GM18508 (cell line): Measurements from ENCODE around the gene CCDC150.
A peak's percentile ranks its signal among the peaks of the same experiment; 100 is the strongest.
"Not testable (repeated sequence)": the region's sequence is repeated elsewhere in the genome, so short reads cannot be mapped to it uniquely, and the experiment has no call there.

Source experiments
- ATAC-seq: cut with Tn5 transposase; IDR thresholded peaks from one replicate; pipeline ENCODE4 v1.9.1; 2021; ENCODE audit warnings: moderate number of reproducible peaks; ENCODE audit not compliant: insufficient read depth, unreplicated experiment

CCDC150 gene

DNA sequence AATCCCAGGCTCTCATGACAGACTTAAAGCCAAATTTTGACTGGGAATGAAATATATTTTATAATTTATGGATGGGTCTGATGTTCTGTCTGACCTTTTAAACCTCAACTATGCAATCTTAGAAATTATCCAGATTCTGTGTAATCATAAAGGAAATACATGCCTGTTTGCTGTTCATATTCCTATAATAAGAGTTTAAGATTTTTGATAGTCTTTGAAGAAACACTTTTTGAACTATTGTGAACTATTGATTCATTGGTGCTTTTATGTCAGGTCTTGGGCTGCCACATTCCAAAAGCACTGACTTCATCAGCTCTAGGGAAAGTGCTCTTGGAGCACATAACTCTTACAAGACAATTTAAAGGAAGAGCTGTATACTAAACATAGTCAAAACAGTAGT, 64.2 kb downstream of the CCDC150 start:
- ATAC-seq, result no peak

DNA sequence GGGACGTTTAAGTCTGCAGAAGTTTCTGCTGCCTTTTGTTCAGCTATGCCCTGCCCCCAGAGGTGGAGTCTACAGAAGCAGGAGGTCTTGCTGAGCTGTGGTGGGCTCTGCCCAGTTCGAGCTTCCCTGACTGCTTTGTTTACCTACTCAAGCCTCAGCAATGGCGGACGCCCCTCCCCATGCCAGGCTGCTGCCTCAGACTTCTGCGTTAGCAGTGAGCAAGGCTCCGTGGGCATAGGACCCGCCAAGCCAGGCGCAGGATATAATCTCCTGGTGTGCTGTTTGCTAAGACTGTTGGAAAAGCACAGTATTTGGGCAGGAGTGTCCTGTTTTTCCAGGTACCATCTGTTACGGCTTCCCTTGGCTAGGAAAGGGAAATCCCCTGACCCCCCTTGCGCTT, 70.5 kb downstream of the CCDC150 start:
- ATAC-seq, result not testable (repeated sequence)

DNA sequence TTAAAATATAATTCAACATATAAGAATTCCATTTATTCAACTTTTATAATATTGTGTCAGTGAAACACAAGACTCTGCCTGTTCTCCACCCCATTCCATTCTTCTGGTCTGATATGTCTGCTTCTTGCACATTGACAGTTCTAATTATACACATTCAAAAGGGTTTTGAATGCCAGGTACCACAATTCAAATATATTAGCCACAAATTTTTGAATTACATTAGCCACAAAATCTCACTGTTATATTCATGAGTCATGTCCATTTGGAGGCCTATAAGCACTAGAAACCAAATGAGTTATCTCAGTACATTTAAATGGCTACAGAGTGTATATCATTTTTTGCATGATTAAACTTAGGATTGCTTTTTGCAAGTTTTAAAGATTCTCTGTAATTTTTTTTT, 72.1 kb downstream of the CCDC150 start:
- ATAC-seq, result no peak

DNA sequence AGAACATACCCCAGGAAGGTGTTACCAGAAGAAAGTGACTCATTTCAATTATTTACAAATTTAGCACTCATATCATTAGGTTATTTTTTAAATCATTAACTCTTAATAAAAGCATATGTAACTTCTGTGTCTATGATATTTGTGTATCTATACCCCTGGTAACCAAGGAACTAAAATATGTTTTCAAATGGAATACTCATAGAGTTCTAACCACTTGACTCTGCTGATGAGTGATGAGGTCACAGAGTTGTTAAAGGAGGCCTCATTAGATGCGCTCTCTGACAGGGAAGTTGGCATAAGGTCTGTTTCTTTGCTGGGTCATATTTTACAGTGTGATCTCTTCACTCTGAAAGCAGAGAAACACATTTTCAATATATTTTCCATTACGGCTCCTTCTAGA, 73.4 kb downstream of the CCDC150 start:
- ATAC-seq, result no peak

DNA sequence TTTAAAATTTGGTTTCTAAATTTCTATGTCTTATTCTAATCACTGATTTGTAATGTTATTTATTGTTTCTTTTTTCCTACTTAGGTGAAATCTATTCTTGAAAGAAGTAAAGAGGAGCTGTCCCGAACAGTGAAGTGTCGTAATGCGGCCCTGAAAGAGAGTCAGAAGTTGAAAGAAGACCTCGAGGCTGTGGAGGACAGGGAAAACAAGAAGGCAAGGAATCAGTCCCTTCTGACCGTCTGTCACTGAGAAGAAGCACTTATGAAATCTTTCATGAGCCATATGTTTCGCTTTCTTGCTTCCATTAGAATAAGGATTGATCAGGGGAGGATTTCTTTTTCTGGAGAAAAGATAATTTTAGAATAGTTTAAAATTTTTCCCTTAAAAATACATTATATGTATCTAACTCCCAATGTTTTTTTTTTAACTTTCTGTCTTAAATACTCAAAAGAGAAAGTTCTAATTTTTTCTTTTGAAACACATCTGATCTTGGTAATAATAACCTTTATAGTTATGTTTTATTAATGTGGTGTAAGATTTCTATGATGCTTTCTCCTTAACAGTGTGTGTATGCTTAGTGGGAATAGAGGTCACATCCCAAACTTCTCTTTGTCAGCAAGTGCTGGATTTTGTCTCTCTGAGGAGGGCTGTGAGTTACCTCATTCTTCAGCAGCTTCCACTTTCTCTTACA, 79.0 kb downstream of the CCDC150 start:
- ATAC-seq, result no peak

DNA sequence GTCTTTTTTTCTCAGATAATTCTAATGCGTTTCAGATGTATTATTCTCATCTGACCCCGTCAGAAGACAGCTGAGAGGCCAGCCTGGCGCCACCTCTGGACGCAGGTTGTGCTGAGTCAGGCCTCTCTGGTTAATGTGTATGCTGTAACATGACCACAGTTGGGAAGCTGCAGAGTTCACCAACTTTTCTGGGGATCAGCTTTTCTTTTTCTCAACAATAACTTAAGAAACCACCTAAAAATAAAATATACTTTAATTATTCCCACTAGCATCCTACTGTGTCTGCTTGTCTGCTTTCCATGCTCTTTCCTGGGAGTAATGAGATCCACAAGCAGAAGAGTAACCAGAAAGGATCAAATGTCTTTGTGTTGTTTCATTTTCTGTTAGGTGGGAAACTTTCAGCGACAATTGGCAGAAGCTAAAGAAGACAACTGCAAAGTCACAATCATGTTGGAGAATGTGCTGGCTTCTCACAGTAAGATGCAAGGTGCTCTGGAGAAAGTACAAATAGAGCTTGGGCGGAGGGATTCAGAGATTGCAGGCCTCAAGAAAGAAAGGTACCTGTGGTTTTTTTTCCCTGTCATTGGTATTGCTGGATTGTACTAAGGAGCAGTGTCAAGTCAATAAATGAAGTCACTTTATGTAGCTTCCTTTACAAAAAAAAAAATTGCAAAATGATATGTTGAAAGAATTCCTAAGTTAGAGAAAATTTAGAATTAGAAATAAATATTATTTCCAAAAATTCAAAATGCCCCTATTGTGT, 79.8 kb downstream of the CCDC150 start:
- peak; percentile 76 for ATAC-seq

DNA sequence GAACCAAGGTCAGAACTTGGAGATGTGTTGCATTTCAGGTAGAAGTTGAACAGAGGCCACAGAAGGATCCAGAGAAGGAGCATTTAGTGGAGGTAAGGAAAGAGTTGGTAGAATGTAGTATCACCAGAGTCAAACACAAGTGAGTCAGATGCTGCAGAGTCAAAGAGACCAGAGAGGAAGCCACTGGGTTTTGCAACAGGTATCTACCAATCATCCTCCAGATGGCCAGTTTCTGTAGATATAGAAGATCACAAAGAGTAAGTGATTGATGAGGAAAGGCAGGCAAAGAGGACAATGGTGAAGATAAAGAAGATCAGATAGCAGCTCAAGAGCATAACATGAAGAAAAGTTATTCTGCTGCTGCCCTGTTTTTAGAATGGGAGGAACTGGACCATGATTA, 84.1 kb downstream of the CCDC150 start:
- ATAC-seq, result no peak

DNA sequence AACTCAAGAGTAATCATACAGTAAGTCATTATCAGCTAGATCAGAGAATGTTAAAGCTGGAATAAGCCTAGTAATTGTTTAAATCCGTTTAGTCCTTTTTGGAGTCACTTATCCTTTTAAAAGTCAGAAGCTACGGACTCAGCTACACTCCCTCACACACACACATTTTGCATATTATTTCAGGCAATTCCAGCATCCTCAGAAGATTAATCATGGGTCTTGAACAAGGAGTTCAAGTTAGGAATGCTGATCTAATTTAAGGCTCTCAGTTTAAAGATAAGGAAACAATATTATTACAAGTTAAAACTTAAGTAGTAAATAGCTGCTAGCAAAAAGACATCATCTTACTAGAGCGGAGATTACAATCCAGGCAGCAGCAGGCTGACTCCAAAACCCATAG, 85.7 kb downstream of the CCDC150 start:
- no peak for ATAC-seq

DNA sequence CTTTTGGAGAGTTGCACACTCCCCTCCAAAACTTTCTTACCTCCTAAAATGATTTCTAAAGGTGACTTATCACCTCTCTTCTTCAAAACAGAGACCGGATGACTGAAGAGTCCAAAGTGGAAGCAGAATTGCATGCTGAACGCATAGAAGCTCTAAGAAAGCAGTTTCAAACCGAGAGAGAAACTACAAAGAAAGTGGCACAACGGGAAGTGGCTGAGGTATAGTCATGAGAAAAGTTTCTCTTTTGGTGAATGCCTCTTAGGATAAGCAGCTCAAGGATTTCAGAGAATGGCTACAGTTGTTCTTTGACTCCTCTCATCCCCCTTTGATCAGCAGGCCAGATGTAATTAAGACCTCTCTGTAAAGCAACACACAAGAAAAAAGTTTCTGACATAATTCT, 86.4 kb downstream of the CCDC150 start:
- ATAC-seq, result no peak

DNA sequence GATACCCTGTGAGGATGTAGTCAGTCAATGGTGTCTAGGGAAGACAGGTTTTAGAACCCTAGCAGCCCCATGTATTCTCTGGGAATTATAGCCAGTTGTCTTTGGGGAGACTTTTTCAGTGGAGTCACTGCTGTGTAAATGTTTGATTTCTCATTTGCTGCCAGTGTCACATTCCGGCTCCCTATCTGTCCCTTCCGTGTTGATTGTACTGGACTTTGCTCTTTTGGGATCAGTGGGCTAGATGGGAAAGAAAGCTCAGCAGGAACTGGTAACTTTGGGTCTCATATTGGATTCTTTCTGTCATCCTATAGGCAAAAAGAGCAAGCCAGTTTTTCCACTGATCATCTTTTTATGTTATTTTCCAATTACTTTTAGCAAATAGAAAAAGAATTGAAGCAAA, 89.9 kb downstream of the CCDC150 start:
- no peak for ATAC-seq

DNA sequence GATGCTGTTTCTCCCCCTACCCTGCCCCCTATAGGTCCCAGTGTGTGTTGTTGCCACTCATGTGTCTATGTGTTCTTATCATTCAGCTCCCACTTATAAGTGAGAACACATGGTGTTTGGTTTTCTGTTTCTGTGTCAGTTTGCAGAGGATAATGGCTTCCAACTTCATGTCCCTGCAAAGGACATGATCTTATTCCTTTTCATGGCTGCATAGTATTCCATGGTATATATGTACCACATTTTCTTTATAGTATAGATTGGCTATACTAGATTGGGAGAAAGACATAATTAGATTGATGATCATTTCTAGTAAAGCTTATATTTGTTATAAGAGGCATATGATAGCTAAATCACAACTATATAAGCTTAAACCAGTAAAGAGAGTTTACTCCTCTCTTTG, 97.1 kb downstream of the CCDC150 start:
- not testable (repeated sequence) for ATAC-seq

DNA sequence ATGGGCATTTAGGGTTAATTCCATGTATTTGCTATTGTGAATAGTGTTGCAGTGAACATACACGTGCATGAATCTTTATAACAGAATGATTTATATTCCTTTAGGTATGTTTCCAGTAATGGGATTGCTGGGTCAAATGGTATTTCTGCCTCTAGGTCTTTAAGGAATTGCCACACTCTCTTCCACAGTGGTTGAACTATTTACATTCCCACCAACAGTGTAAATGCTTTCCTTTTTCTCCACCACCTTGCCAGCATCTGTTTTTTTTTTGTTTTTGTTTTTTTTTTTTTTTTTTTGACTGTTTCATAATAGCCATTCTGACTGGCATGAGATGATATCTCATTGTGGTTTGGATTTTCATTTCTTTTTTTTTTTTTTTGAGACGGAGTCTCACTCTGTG, 97.5 kb downstream of the CCDC150 start:
- ATAC-seq, result no peak

DNA sequence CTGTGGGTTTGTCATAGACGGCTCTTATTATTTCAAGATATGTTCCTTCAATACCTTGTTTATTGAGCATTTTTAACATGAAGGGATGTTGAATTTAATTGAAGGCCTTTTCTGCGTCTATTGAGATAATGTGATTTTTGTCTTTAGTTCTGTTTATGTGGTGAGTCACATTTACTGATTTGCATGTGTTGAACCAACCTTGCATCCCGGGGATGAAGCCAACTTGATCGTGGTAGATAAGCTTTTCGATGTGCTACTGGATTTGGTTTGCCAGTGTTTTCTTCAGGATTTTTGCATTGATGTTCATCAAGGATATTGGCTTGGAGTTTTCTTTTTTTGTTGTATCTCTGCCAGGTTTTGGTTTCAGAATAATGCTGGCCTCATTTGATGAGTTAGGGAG, 99.5 kb downstream of the CCDC150 start:
- ATAC-seq, result no peak

DNA sequence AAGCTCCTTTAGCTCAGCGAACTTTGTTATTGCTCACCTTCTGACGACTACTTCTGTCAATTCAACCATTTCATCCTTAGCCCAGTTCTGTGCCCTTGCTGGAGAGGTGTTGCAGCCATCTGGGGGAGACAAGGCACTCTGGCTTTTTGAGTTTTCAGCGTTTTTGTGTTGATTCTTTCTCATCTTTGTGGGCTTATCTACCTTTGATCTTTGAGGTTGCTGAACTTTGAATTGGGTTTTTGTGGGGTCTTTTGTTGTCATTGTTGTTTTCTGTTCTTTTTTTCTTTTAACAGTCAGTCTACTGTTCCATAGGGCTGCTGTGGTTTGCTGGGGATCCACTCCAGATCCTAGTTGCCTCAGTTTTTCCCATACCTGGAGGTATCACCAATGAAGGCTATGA, 102.7 kb downstream of the CCDC150 start:
- no peak for ATAC-seq

DNA sequence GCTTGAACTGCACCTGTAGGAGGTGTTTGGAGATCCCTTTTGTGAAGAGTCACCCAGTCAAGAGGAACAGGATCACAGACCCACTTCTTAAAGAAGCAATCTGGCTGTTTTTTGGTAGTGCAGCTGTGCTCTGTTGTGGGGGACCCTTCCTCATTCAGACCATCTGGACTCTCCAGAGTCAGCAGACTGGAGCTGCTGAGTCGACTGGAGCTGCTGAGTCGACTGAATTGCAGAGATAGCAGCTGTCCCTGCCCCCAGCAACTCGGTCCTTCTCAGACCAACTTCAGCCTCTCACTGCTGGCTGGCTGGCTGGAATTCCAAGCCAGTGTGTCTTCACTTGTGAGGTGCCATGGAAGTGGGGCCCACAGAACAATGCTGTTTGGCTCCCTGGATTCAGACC, 103.2 kb downstream of the CCDC150 start:
- ATAC-seq, result no peak

DNA sequence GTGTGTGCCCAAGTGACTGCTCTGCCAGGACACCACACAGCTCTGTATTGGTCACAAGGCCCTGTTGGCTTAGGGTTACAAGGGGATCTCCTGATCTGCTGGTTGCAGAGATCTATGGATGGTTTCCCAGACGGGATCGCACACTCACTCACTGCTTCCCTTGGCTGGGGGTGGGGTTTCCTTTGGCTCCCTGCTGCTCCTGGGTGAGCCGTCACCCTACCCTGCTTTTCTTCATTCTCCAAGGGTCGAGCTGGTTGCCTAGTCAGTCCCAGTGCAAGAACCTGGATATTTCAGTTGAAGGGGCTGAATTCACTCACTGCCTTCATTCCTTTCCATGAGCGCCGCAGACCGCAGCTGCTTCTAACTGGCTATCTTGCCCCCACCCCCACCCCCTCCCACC, 103.7 kb downstream of the CCDC150 start:
- ATAC-seq, result no peak

DNA sequence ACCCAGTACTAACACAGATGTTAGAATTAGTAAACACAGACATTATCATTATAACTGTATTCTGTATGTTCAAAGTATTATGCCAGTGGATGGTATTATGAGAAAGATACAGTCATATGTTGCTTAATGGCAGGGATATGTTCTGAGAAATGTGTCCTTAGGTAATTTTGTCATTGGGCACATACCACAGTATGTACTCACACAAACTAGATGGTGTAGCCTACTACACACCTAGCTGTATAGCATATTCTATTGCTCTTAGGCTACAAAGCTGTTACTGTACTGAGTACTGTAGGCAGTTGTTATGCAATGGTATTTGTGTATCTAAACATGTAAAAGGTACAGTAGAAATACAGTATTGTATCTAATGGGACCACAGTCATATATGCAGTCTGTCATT, 106.2 kb downstream of the CCDC150 start:
- no peak for ATAC-seq

DNA sequence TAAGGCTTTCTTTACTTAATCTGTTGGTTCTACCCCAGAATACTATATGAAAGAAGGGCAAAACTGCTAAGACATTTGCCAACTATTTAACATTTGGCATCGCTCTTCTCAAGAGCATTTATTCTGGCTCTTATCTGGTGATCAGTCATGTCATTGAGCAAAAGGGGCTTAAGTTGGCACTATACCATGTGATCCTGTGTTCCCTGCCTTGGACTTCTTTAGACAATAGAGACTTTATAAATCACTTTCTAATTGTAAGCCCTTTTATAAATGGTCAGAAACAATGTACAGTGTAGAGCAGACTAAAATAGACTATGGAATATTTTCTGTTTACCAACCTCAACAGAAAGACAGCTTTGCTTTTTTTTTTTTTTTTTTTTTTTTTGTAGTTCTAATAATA, 107.9 kb downstream of the CCDC150 start:
- no peak for ATAC-seq

DNA sequence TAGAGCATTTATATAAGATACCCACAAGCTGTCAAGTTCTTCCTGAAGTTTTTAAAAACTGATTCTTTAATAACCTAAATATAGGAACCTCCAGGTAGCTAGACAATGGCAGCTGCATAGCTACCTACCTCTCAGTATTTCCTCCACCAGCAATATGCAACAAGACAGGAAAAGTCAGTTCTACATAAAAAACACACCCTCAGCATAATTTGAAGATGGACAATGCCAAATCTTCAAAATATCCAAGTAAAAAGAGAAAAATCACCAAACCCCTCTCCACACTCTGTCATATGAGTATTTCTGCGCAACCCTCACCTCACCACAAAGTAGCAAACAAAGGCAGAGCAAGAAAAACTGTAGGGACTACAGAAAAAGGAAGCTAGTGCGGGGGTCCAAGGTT, 108.6 kb downstream of the CCDC150 start:
- no peak for ATAC-seq

DNA sequence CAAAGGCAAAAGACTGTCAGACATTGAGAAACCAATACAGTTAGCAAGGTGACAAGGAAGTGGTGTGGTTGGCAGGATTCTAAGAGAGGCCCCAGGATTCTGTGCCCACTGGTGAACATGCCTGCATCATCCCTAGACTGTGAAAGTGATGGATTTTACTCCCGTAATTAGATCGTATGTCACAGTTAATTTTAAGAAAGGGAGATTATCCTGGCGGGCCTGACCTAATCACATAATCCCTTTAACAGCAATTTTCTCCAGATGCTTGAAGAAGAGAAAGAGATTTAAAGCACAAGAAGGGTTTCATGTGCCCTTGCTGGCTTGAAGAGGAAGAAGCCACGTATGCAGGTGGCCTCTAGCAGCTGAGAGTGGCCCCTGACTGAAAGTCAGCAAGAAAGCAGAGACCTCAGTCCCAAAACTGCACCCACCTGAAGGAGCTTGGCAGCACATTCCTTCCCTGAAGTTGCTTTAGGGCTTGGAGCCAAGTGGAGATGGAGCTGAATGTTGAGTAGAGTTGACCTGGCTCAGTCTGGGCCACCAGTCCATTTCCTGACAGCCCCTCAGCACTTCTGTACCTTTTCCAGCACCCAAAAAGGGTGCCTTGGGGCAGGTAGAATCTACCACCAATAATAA, 110.9 kb downstream of the CCDC150 start:
- no peak for ATAC-seq

DNA sequence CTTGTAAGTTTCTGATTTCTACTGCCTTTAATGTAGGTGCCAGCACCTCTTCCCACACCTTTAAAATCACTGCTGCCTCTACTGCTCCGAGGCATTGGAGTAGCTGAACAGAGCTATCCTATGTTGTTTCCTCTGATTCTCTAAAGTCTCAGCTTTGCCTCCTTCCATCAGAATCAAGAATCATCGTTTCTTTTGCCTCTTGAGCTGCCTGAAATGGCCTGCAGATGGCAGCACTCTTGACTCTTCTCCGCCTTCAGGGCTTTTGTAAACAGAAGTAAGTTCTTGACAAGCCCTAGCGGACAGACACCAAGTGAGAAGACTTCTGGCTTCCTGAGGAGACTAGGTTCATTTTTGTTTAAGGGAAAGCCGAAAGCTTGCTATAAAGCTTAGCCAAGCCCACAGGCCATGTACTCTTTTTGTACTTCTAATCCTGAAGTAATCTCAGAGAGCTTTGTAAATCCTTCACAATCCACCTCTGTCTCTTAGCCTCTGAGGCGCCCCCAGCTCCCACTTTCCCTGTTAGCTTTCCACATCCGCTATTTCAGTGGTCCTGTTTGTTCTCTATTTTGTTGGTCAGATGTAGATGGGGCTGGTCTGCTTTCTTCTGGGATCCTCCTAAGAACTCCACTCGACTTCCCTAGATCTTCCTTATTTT, 111.6 kb downstream of the CCDC150 start:
- peak; percentile 84 for ATAC-seq
